Liver (tissue), 3 donors: ENCODE measurements around the gene GNE.

Source experiments
- ATF3 ChIP-seq: IDR thresholded peaks from 2 replicates; pipeline ENCODE4 v1.6.1; 2016; ENCODE audit warnings: antibody characterized with exemption
- CTCF ChIP-seq: fragments of 150-350 bp; IDR thresholded peaks from 2 replicates; pipeline ENCODE4 v1.5.1; 2017; ENCODE audit warnings: improper control_type of control experiment, low read depth, low read length; ENCODE audit not compliant: missing input control
- EGR1 ChIP-seq, 2 donors: IDR thresholded peaks; 2 replicates each; pipeline ENCODE4 v1.6.1; 2016 to 2018; ENCODE audit warnings: antibody characterized with exemption in 2 of 2, low read depth in 2 of 2
- GABPA ChIP-seq, 2 donors: IDR thresholded peaks in 1 of 2; conservative IDR thresholded peaks in 1 of 2; 2 replicates each; pipeline ENCODE4 v1.6.1; 2016; ENCODE audit warnings: antibody characterized with exemption in 2 of 2, mild to moderate bottlenecking in 1 of 2, moderate library complexity in 1 of 2
- HNF4G ChIP-seq: IDR thresholded peaks from 2 replicates; pipeline ENCODE4 v1.6.1; 2016; ENCODE audit warnings: antibody characterized with exemption
- JUND ChIP-seq, 2 donors: IDR thresholded peaks; 2 replicates each; pipeline ENCODE4 v1.6.1; 2016; ENCODE audit warnings: antibody characterized with exemption in 2 of 2
- MAX ChIP-seq: IDR thresholded peaks from 2 replicates; pipeline ENCODE4 v1.6.1; 2016; ENCODE audit warnings: antibody characterized with exemption
- RAD21 ChIP-seq, 2 donors: IDR thresholded peaks; 2 replicates each; pipeline ENCODE4 v1.6.1; 2016; ENCODE audit warnings: antibody characterized with exemption in 2 of 2, mild to moderate bottlenecking in 2 of 2
- REST ChIP-seq: IDR thresholded peaks from 2 replicates; pipeline ENCODE4 v1.6.1; 2016; ENCODE audit warnings: antibody characterized with exemption, mild to moderate bottlenecking
- RXRA ChIP-seq, 2 donors: IDR thresholded peaks; 2 replicates each; pipeline ENCODE4 v1.6.1; 2017 to 2018; ENCODE audit warnings: antibody characterized with exemption in 2 of 2, mild to moderate bottlenecking in 1 of 2
- SP1 ChIP-seq: IDR thresholded peaks from 2 replicates; pipeline ENCODE4 v1.6.1; 2018; ENCODE audit warnings: antibody characterized with exemption, mild to moderate bottlenecking
- YY1 ChIP-seq: IDR thresholded peaks from 2 replicates; pipeline ENCODE4 v1.6.1; 2016; ENCODE audit warnings: antibody characterized with exemption, mild to moderate bottlenecking
- ZBTB33 ChIP-seq: IDR thresholded peaks from 2 replicates; pipeline ENCODE4 v1.6.1; 2016; ENCODE audit warnings: antibody characterized with exemption
- donor health status: healthy.
- donor health status: healthy.

- TF ChIP-seq RAD21 (IDR thresholded peaks at IDR 0.05) (no peak), CTCF (no peak), REST (no peak), ATF3 (no peak), ZBTB33 (no peak), MAX (no peak), EGR1 (IDR thresholded peaks at IDR 0.05; ENCODE audit: low read depth in 2 of 2) (no peak), GABPA (IDR thresholded peaks at IDR 0.05 in 1 of 2, conservative IDR thresholded peaks at IDR 0.05 in 1 of 2) (no peak), SP1 (no peak), RXRA (IDR thresholded peaks at IDR 0.05) (no peak), HNF4G (no peak), YY1 (no peak), JUND (IDR thresholded peaks at IDR 0.05) (no peak)
Observed at GRCh38 chr9:36258996-36259533, 817 bp upstream of the GNE start.
